HCT116 (cell line): Measurements from ENCODE around the gene DRAM1. TPM values are rescaled to one million over a fixed set of nuclear protein-coding genes. Genes with fewer than 3 reads are reported as not detected.

ENCODE experiments used
- ATAC-seq: fragments of 200-7000 bp; cut with Tn5 transposase; 2 replicates; pipeline ENCODE4 v1.9.1; 2020; ENCODE audit warnings: mild to moderate bottlenecking, moderate library complexity
- BruUV-seq: library from RNA; stranded (reverse); fragments of 400-500 nt; replicated peaks from 2 replicates; lab custom pipeline; 2021; lab: Mats Ljungman, UMichigan
- CTCF ChIA-PET: fragments of 300-600 bp; sonication (Branson Sonifier 250); formaldehyde crosslinking; loops from one replicate; lab custom pipeline; 2021; ENCODE audit warnings: antibody characterized with exemption; lab: Charles Lee
- POLR2A ChIA-PET: fragments of 300-600, 350-600 bp; sonication (Branson Sonifier 250); formaldehyde crosslinking; loops from one replicate; lab custom pipeline; 2021; ENCODE audit warnings: antibody characterized with exemption; lab: Charles Lee
- RAD21 ChIA-PET, 2 experiments: fragments of 300-600 bp; sonication (Branson Sonifier 250); formaldehyde crosslinking; loops; one replicate each; lab custom pipeline; 2023; ENCODE audit warnings: low total read pairs in 2 of 2; ENCODE audit not compliant: uncharacterized antibody in 2 of 2, unreplicated experiment in 2 of 2, low non-redundant PET in 1 of 2; lab: Charles Lee
- DNase-seq: peaks from one replicate; pipeline ENCODE4 v3.0.0-alpha.2; 2010; ENCODE audit warnings: low read depth, low spot score
- H2AFZ ChIP-seq: fragments of 200-600 bp; shearing (Covaris generic), sonication (generic); 2 replicates; pipeline ENCODE4 v1.6.1; 2017; ENCODE audit warnings: low read depth, mixed run types, mixed read lengths, antibody characterized with exemption, low read length; ENCODE audit not compliant: poor library complexity, severe bottlenecking
- H3K27ac ChIP-seq: 2 replicates; pipeline ENCODE4 v1.5.1; 2012; ENCODE audit warnings: low read depth, low read length
- H3K27me3 ChIP-seq: fragments of 200-600 bp; sonication (generic); 2 replicates; pipeline ENCODE4 v1.6.1; 2016; ENCODE audit warnings: mixed run types, low read length, mixed read lengths; ENCODE audit not compliant: insufficient read depth
- H3K36me3 ChIP-seq, 2 experiments: fragments of 200-500 bp in 1 of 2; fragments of 200-600 bp in 1 of 2; sonication (Bioruptor generic) in 1 of 2; sonication (generic) in 1 of 2; 2 replicates each; pipeline versions ENCODE4 v1.5.1 to v1.6.1; 2014 to 2016; ENCODE audit warnings: low read length in 2 of 2, inconsistent platforms in 1 of 2, mixed read lengths in 1 of 2, mixed run types in 1 of 2; ENCODE audit not compliant: insufficient read depth in 2 of 2, control insufficient read depth in 1 of 2
- H3K4me1 ChIP-seq, 2 experiments: fragments of 200-600 bp in 1 of 2; sonication (generic) in 1 of 2; 2 replicates each; pipeline versions ENCODE4 v1.5.1 to v1.6.1; 2012 to 2017; ENCODE audit warnings: low read length in 2 of 2, inconsistent platforms in 1 of 2, mild to moderate bottlenecking in 1 of 2, mixed read lengths in 1 of 2, mixed run types in 1 of 2, moderate library complexity in 1 of 2; ENCODE audit not compliant: insufficient read depth in 2 of 2, control insufficient read depth in 1 of 2
- H3K4me2 ChIP-seq: fragments of 200-600 bp; sonication (generic); 2 replicates; pipeline ENCODE4 v1.6.1; 2017; ENCODE audit warnings: mixed run types, low read length, mixed read lengths
- H3K4me3 ChIP-seq, 2 experiments: fragments of 200-600 bp in 1 of 2; sonication (generic) in 1 of 2; replicated peaks in 1 of 2; 2 replicates each; pipeline ENCODE4 v1.5.1; 2011 to 2016; ENCODE audit warnings: low read length in 2 of 2, control low read depth in 1 of 2, low read depth in 1 of 2, mild to moderate bottlenecking in 1 of 2, mixed read lengths in 1 of 2, mixed run types in 1 of 2
- H3K79me2 ChIP-seq: fragments of 200-600 bp; sonication (generic); 2 replicates; pipeline ENCODE4 v1.6.1; 2017; ENCODE audit warnings: mild to moderate bottlenecking, mixed run types, low read length, moderate library complexity, mixed read lengths; ENCODE audit not compliant: insufficient read depth
- H3K9ac ChIP-seq: fragments of 200-600 bp; sonication (generic); 2 replicates; pipeline ENCODE4 v1.6.1; 2016; ENCODE audit warnings: low read length, mixed read lengths
- H3K9me2 ChIP-seq: fragments of 200-600 bp; sonication (generic), shearing (Covaris generic); 2 replicates; pipeline ENCODE4 v1.6.1; 2017; ENCODE audit warnings: mixed run types, mild to moderate bottlenecking, moderate library complexity; ENCODE audit not compliant: insufficient read depth
- H3K9me3 ChIP-seq, 2 experiments: fragments of 200-500 bp in 1 of 2; fragments of 200-600 bp in 1 of 2; sonication (Bioruptor generic) in 1 of 2; sonication (generic) in 1 of 2; 2 replicates each; pipeline ENCODE4 v1.6.1; 2014 to 2017; ENCODE audit warnings: low read length in 2 of 2, mixed read lengths in 2 of 2, inconsistent platforms in 1 of 2, low read depth in 1 of 2, mild to moderate bottlenecking in 1 of 2, mixed run types in 1 of 2, moderate library complexity in 1 of 2; ENCODE audit not compliant: control insufficient read depth in 1 of 2, insufficient read depth in 1 of 2
- H4K20me1 ChIP-seq: fragments of 200-600 bp; sonication (generic), shearing (Covaris generic); 2 replicates; pipeline ENCODE4 v1.6.1; 2017; ENCODE audit warnings: mixed run types, mild to moderate bottlenecking, moderate library complexity; ENCODE audit not compliant: insufficient read depth
- CBX3 ChIP-seq: IDR thresholded peaks from 2 replicates; pipeline ENCODE4 v1.6.1; 2012; ENCODE audit warnings: low read depth
- EZH2 ChIP-seq: fragments of 200-600 bp; sonication (generic); IDR thresholded peaks from 2 replicates; pipeline ENCODE4 v1.6.1; 2017; ENCODE audit warnings: antibody characterized with exemption, mixed run types
- RAD21 ChIP-seq: IDR thresholded peaks from 2 replicates; pipeline ENCODE4 v1.6.1; 2012; ENCODE audit warnings: low read depth, mild to moderate bottlenecking
- SP1 ChIP-seq: IDR thresholded peaks from 2 replicates; pipeline ENCODE4 v1.6.1; 2012; ENCODE audit warnings: low read depth
- ZFX ChIP-seq: fragments of 450-650 bp; IDR thresholded peaks from 2 replicates; pipeline ENCODE4 v1.6.1; 2017
- intact Hi-C: fragments of 100-400 bp; cut with micrococcal nuclease; formaldehyde crosslinking; loops from 2 replicates; pipeline ENCODE4 v1.10.0; 2022
- total RNA-seq: library from RNA; stranded (reverse); gene quantifications from one replicate; pipeline ENCODE4 v1.2.1, GENCODE V29; 2021; ENCODE audit not compliant: unreplicated experiment
- TF ChIP-seq, protein P1 (sequence below), 3 experiments: fragments of 200-600 bp in 1 of 3; sonication (generic) in 1 of 3; IDR thresholded peaks in 2 of 3; conservative IDR thresholded peaks in 1 of 3; 2 replicates each; pipeline ENCODE4 v1.5.1; 2012 to 2017; ENCODE audit warnings: low read depth in 2 of 3, low read length in 2 of 3, antibody characterized with exemption in 1 of 3, borderline replicate concordance in 1 of 3, control low read depth in 1 of 3, mild to moderate bottlenecking in 1 of 3, mixed read lengths in 1 of 3, mixed run types in 1 of 3, moderate library complexity in 1 of 3; ENCODE audit not compliant: insufficient read depth in 1 of 3
- TF ChIP-seq, protein P2 (sequence below): IDR thresholded peaks from 2 replicates; pipeline ENCODE4 v1.6.1; 2011; ENCODE audit warnings: mild to moderate bottlenecking, low read length, moderate library complexity; ENCODE audit not compliant: insufficient replicate concordance; ENCODE audit errors: extremely low read depth

Gene DRAM1
- total RNA-seq, 1 experiment from 2014 or later: 20.3 TPM

DNA sequence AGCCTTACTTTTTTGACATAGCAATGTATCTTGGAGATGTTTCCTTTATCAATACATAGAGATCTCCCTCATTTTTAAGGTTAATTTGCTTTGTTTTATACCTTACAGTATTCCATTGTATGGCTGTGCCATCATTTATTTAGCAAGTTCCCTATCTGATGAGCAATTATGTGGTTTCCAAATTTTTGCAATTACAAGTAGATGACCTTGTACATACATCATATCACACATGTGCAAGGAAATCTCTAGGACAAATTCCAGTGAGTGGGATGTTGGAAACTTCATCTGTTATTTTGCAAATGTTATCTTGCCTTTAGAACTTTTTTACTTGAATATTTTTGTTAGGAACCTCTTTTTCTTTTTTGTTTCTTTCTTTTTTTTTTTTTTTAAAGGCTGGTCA lies 49.7 kb downstream of the DRAM1 start:
- CTCF ChIA-PET: no interaction called here
- Histone ChIP-seq H3K9me2 (no peaks in the 10 kb centered on the region), H3K4me2 (no peak overlapping the region), H3K4me1 (no peaks in the 10 kb centered on the region), H3K9me3 (no peaks in the 10 kb centered on the region), H3K27me3 (no peaks in the 10 kb centered on the region), H3K9ac (no peak overlapping the region), H2AFZ (no peak overlapping the region), H4K20me1 (no peaks in the 10 kb centered on the region), H3K4me3 (no peak overlapping the region), H3K27ac (no peak overlapping the region), H3K79me2 (no peaks in the 10 kb centered on the region), H3K36me3 (no peaks in the 10 kb centered on the region)
- BruUV-seq: no TSS peak
- ATAC-seq: no peak
- RAD21 ChIA-PET: no interaction called here
- no peak for DNase-seq
- TF ChIP-seq ZFX: no peak
- TF ChIP-seq CBX3: no peak
- no peak for TF ChIP-seq EZH2
- TF ChIP-seq, protein P1, sequence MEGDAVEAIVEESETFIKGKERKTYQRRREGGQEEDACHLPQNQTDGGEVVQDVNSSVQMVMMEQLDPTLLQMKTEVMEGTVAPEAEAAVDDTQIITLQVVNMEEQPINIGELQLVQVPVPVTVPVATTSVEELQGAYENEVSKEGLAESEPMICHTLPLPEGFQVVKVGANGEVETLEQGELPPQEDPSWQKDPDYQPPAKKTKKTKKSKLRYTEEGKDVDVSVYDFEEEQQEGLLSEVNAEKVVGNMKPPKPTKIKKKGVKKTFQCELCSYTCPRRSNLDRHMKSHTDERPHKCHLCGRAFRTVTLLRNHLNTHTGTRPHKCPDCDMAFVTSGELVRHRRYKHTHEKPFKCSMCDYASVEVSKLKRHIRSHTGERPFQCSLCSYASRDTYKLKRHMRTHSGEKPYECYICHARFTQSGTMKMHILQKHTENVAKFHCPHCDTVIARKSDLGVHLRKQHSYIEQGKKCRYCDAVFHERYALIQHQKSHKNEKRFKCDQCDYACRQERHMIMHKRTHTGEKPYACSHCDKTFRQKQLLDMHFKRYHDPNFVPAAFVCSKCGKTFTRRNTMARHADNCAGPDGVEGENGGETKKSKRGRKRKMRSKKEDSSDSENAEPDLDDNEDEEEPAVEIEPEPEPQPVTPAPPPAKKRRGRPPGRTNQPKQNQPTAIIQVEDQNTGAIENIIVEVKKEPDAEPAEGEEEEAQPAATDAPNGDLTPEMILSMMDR (IDR thresholded peaks at IDR 0.05 in 2 of 3, conservative IDR thresholded peaks at IDR 0.05 in 1 of 3; ENCODE audit: borderline replicate concordance in 1 of 3, insufficient read depth in 1 of 3, low read depth in 2 of 3, low read length in 2 of 3): no peak
- no peak for TF ChIP-seq RAD21
- TF ChIP-seq, protein P2, sequence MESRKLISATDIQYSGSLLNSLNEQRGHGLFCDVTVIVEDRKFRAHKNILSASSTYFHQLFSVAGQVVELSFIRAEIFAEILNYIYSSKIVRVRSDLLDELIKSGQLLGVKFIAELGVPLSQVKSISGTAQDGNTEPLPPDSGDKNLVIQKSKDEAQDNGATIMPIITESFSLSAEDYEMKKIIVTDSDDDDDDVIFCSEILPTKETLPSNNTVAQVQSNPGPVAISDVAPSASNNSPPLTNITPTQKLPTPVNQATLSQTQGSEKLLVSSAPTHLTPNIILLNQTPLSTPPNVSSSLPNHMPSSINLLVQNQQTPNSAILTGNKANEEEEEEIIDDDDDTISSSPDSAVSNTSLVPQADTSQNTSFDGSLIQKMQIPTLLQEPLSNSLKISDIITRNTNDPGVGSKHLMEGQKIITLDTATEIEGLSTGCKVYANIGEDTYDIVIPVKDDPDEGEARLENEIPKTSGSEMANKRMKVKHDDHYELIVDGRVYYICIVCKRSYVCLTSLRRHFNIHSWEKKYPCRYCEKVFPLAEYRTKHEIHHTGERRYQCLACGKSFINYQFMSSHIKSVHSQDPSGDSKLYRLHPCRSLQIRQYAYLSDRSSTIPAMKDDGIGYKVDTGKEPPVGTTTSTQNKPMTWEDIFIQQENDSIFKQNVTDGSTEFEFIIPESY: no peak
- no peak for TF ChIP-seq SP1
- intact Hi-C loops: no loop called here
- POLR2A ChIA-PET: no interaction called here
